ENCODE data around the gene PTPRD.

PTPRD gene

GRCh38 chr9:10045598-10045997 is 567.2 kb downstream of the PTPRD start:
- DNase-seq: peak; percentile 33

- no peak for DNase-seq
Measured at GRCh38 chr9:10041726-10042229, 571.0 kb downstream of the PTPRD start.

DNA sequence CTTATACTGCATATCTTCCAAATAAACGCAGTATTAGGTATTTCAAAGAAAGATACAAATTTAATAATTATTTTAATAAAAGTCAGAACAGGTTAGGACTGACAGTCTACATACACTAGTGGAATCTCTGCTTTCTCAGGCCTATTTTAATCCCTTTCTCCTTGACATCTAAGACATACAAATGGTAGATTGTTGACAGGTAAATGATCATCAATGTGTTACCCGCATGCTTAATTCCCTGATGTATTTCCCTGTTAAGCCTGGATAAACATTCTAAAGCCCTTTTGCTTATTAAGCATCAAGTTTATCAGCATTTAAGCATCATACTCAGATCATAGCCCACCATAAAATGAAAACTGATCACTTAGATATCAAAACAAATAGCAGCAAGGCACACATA is 576.7 kb downstream of the PTPRD start:
- DNase-seq: no peak

DNA sequence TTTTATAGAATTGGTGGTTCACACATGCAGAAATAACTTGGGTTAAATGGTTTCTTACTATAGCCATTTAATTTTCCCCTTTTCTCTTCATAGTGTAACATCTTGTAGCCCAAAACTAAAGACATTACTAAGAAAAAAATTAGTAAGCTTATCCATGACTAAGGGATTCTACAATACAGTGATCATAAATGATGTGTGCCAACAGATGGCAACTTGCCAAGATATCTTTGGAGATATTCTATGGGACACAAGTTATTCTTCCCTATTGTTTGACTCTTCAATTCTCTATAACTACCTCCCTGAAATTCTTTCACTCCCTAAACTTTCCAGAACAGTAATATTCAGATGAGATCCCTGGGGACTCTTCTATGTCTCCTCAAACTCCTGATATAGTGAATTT is 580.6 kb downstream of the PTPRD start:
- DNase-seq: peak; percentile 52

DNA sequence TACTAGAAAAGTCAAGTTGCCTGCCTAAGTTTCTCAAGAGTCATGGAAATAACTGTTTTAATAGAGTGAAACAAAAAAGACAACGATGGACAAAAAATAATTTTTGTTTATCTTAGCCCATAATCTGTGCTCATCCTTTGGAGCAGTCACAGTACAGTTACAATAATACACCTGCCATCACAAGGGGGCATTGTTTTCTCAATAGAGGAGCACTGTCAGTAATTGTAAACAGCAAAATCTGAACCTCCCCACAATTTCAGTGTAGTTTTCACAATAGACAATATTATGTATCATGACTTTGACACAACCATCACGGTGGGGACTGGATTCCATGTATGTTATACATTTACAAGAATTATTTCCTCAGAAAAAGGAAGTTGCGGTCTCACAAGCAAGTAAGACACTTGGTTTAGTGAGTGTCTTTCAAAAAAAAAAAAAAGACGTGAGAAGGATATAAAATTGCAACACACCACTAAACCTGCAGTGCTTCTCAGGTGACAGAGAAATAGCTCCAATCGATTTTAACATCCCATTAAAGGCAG is 586.3 kb downstream of the PTPRD start:
- DNase-seq: peak; percentile 8

DNA sequence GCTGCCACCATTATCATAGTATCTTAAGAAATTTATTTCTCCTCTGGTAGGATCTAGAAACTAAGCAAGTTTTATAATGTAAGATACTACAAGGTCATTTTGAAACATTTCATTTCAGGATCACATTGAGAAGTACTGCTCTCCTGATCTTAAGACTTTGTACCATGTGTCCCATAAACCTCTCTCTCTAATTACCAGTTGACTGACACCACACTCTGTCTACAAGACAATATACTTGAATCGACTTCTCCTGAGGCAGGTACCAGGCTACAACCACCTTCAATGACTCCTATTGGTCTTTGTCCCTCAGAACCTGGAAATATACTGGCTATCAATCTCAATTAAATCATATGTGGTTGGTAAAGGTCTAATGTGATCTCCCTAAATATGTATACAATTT is 597.0 kb downstream of the PTPRD start:
- DNase-seq: no peak

GRCh38 chr9:10014889-10015288 is 597.9 kb downstream of the PTPRD start:
- no peak for DNase-seq

GRCh38 chr9:10009401-10009800 is 603.4 kb downstream of the PTPRD start:
- DNase-seq: no peak

- no peak for DNase-seq
Measured at GRCh38 chr9:10008101-10008799, 604.6 kb downstream of the PTPRD start.

GRCh38 chr9:10007356-10007755 is 605.4 kb downstream of the PTPRD start:
- DNase-seq: no peak

GRCh38 chr9:10005206-10005605 is 607.6 kb downstream of the PTPRD start:
- DNase-seq: peak; percentile 34

GRCh38 chr9:10003047-10003446 is 609.8 kb downstream of the PTPRD start:
- DNase-seq: no peak

- DNase-seq: no peak
Measured at GRCh38 chr9:10000669-10001068, 612.1 kb downstream of the PTPRD start.

DNA sequence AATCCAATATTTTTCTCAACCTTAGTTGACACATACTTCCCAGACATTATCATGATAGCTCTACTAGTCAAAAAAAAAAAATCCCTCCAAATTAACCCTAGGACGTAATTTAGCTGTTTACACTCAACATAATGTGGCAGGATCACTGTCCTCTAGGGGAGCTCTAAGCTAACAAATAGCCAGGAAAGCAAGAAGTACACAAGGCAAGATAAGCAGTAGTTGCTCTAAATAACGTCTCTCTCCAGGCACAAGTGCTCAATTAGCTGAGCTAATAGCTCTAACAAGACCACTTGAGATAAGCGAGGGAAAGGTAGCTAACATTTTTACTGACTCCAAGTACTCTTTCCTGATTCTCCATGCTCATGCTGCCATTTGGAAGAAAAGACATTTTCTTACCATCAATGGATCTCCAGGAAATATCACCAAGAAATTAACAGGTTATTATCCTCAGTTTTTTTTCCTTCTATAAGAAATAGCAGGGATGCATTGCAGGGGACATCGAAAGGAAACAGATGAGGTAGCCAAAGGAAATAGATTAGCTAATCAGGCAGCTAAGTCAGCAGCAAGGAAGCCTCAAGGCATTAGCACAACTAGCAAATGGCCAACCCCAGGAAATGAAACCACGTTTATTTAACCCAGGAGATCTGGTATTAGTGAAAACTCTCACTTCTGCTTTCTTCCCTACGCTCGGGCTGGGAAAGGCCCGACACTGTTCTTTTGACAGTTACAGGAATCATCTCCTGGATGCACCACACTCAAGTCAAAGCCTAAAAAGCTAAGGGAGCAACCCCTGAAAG is 614.1 kb downstream of the PTPRD start:
- peak; percentile 91 for DNase-seq

DNA sequence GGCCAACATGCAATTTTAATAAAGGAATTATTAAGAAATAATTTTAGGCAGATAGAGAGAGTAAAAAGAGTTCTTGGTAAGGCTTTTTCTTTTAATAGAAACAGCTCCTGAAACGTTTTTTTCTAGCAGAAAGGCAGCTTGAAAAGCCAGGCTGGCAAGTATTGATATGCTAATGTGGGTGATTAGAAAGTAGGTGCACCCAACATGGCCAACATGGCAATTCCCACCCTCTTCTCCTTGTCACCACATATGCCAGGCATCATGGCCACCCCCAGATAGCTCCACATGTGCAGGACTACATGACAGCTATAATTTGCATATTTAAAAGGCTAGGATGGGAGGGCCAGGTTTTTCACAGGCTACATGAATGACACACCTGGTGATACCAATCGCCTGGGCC is 615.2 kb downstream of the PTPRD start:
- peak; percentile 26 for DNase-seq

GRCh38 chr9:9996259-9996658 is 616.5 kb downstream of the PTPRD start:
- no peak for DNase-seq

DNA sequence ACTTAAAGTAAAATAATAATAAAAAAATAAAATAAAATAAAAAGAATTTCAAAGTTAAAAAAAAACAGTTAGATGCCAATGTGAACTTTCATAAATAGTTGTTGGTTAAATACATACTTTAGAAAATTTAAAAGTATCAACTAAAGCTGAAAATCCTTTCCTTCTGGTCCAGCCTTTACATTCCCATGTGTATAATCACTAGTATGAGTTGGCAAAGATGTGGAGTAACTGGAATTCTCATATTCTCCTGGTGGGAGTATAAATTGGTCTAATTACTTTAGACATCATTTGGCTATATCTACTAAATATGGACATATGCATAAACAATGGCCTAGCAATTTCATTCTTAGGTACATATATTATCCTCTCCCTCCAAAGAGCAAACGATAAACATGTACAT is 619.9 kb downstream of the PTPRD start:
- no peak for DNase-seq

- no peak for DNase-seq
Measured at GRCh38 chr9:9973062-9973461, 639.7 kb downstream of the PTPRD start.

DNA sequence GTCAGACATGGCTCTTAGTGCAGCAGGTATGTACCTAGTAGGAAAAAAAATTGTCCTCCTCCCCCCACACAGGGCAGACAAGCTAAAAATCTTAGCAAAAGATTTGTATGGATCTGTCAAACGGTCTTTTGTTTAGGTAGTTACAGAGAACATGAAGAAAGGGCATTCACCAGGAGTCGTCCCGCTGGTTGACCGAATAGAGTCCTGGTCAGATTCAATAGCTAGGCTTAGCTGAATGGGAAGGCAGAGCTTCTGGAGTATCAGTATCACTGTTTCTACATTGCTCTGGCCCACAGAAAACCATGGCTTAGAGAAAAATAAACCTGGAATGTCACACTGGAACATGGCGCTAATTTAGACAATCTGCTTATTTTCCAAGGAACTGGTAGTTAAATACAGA is 642.3 kb downstream of the PTPRD start:
- DNase-seq: no peak

DNA sequence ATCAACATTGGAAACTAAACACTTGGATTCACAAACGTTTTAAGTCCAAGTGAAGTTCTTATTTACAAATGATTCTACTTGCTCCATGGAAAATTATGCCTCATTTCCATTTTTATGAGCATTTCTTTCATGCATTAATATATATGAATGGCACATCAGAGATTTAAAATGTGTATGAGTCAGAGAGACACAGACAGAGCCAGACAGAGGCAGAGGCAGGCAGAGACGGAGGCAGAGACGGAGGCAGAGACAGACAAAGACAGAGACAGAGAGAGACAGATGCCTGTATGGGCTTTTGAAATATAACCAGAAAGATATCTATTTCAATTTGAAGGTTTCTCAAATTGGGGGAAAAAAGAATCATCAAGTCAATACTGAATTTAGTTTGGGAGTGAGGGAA is 649.0 kb downstream of the PTPRD start:
- no peak for DNase-seq

DNA sequence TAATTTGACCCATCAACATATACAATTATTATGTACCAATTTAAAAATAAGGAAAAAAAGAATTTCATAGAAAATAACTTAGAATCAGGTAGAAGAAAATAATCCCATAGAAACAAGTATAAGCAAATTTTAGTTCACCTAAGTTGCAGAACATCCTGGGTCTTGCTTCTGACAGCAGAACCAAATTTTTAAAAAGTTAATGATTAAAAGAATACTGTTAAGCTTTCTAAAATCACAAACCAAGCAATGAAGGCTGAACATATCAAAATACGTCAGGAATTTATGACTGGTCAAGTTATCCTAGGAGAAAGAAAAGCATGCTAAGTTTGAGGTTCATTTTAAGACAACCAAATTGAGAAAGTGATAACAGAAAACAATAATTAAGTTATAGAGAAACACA is 650.9 kb downstream of the PTPRD start:
- no peak for DNase-seq

DNA sequence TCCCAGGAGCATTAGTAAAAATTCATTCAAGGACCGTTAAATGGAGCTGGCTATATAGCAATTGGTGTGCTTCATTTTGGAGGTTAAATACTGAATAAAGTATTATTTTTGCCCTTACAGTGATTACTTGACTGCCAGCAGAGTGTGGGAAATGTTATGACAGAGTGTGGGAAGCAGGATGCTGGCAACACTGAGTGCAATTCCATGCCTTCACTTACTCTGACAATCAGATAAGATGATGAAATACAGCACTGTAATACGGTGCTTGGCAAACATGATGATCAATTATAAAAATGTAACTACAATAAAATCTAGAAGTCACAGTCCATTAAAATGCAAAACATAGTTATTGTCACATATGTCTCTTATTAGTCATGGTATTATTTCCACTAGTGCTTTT is 651.3 kb downstream of the PTPRD start:
- DNase-seq: no peak

DNA sequence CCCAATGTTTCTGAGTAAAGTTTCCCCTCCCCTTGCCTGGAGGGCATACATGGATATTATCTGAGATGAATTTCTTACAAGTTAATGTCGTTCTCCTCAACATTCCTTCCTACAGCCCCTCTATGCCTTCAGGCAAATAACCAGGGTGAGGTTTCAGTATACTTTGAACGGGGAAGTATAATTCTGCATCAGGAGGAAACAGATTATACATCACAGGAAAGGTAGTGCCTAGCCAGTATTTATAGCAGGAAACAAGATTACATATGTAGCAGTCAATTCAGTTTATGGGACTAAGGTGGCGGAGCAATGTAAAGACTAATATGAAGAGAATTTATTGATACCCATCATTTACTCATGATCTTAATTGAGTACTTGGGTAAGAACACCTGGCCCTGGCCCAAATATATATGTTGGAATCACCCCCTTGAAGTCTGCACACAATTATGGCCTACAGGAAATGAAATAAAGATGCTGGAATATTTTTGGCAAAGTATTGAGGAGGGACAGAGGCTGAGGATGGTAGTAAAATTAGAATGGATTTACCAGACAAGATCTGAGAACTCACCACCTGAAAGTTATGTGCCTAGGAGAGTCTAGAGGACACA is 661.1 kb downstream of the PTPRD start:
- no peak for DNase-seq

DNA sequence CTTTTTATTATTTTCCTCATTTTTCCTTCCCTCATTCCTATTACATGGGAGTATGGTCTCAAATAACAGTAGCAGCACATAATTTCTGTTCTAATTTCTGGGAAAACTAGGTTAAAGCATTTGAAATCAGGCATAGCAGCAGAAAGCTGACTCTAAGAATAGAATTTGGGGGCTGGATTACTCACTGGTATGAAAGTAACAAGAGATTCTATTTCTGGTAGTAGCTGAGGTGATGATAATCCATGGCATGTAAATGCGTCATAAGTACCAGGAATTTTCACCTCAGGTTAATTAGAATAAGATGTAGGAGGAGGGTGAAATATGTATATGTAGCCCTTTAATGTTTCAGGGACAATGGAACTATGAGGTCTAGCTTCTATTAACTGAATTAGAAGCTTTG is 662.0 kb downstream of the PTPRD start:
- no peak for DNase-seq
